Endothelial cell of umbilical vein (primary cell): Measurements from ENCODE around the gene DPF1.

Source experiments
- CTCF ChIP-seq, 2 donors: IDR thresholded peaks; 1 replicate in 1 of 2; 2 replicates in 1 of 2; pipeline ENCODE4 v1.5.1; 2011; ENCODE audit warnings: low read length in 2 of 2, mild to moderate bottlenecking in 2 of 2, moderate library complexity in 2 of 2, control low read depth in 1 of 2, inconsistent platforms in 1 of 2, low read depth in 1 of 2; ENCODE audit not compliant: insufficient read depth in 1 of 2; ENCODE audit errors: extremely low read depth in 1 of 2
- EZH2 ChIP-seq: IDR thresholded peaks from 2 replicates; pipeline ENCODE4 v1.6.1; 2012; ENCODE audit warnings: borderline replicate concordance, low read depth, mild to moderate bottlenecking, moderate library complexity, low read length, inconsistent platforms; ENCODE audit not compliant: severe bottlenecking
- FOS ChIP-seq: IDR thresholded peaks from 2 replicates; pipeline ENCODE4 v1.6.1; 2011; ENCODE audit warnings: mild to moderate bottlenecking, low read length, moderate library complexity, borderline replicate concordance; ENCODE audit not compliant: insufficient read depth
- JUN ChIP-seq: IDR thresholded peaks from 2 replicates; pipeline ENCODE4 v1.6.1; 2011; ENCODE audit warnings: borderline replicate concordance, low read depth; ENCODE audit not compliant: insufficient read length, insufficient read depth
- MYC ChIP-seq: IDR thresholded peaks from one replicate; pipeline ENCODE4 v1.6.1; 2011; ENCODE audit warnings: mild to moderate bottlenecking, low read depth, low read length
- POLR2A ChIP-seq: IDR thresholded peaks from 2 replicates; pipeline ENCODE4 v1.6.1; 2012; ENCODE audit warnings: low read depth, mild to moderate bottlenecking, control low read depth, low read length
- POLR2AphosphoS5 ChIP-seq: IDR thresholded peaks from 2 replicates; pipeline ENCODE4 v1.6.1; 2012; ENCODE audit warnings: low read depth, mild to moderate bottlenecking, control low read depth, low read length, moderate library complexity; ENCODE audit not compliant: insufficient read depth
- TF ChIP-seq, protein P1 (sequence below): IDR thresholded peaks from 2 replicates; pipeline ENCODE4 v1.6.1; 2011; ENCODE audit not compliant: insufficient read depth, insufficient read length

DNA sequence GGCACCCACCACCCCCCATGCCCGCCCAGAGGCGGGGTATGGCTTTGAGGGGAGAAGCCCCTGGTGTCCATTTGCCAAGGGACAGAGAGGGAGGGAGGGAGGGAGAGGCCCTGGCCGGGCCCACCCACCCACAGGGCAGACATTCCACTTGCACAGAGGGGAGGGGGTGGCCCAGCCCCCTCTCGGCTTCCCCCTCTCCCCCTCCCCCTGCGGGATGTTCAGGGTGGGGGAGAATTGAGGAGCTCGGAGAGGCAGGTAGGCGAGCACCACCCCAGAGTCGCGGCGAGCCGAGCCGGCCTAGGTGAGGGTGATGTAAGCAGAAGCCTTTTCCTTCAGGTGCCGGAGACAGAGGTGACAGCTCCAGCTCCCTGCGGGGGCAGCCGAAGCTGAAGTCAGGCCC, 12.3 kb downstream of the DPF1 start:
- no peak for TF ChIP-seq POLR2AphosphoS5
- TF ChIP-seq CTCF (IDR thresholded peaks at IDR 0.05; ENCODE audit: extremely low read depth in 1 of 2, insufficient read depth in 1 of 2, low read depth in 1 of 2, low read length in 2 of 2) = no peak
- TF ChIP-seq MYC = no peak
- TF ChIP-seq POLR2A = no peak
- TF ChIP-seq EZH2 = no peak
- TF ChIP-seq JUN = no peak
- TF ChIP-seq FOS = no peak
- TF ChIP-seq, protein P1, sequence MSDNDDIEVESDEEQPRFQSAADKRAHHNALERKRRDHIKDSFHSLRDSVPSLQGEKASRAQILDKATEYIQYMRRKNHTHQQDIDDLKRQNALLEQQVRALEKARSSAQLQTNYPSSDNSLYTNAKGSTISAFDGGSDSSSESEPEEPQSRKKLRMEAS = no peak
